GM18520 (cell line): ENCODE measurements around the gene SNX20.

ENCODE experiments used
- ATAC-seq: cut with Tn5 transposase; IDR thresholded peaks from one replicate; pipeline ENCODE4 v1.9.1; 2021; ENCODE audit not compliant: unreplicated experiment

The SNX20 gene

DNA sequence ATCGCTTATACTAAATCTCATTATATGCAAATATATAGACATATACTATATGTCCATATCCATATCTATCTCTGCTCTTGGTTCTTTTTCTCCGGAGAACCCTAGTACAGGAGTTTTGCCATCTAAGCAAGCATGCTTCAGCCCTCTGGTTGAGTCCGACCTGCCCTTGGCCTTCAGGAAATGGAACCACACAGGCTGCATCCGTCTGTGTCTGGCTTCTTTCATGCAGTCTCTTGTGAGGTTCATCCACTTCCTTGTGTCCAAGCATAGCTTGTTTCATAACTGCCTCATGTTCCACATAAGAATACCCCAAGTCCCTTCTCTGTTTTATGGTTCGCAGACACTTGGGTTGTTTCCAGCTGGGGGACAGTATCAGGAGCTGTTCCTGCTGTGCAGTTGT is 16.8 kb downstream of the SNX20 start:
- no peak for ATAC-seq

DNA sequence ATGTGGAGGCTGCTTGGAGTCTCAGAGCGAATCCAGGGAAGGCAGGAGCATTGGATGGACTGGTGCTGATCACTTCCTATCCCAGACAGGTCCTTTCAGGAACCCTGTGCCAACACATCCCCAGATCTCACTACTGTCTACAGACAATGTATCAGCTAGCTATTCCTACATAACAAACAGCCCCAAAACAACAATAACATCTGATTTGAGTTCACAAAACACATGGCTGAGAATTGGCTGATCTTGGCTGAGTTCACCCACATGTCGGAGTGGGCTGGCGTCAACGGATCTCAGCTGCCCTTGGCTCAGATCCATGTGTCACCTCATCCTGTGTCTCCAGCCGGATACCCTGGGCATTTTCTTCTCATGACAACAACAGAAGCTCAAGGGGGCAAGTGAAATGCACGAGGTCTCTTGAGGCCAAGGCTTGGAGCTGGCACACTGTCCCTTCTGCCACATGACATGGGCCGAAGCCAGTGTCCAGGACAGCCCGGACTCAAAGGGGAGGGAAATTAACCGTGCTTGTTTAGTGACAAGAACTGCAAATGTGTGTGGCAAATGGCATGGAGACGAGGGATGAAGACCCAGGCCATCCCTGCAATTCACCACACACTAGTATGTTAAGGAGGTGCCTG is 18.7 kb downstream of the SNX20 start:
- no peak for ATAC-seq

DNA sequence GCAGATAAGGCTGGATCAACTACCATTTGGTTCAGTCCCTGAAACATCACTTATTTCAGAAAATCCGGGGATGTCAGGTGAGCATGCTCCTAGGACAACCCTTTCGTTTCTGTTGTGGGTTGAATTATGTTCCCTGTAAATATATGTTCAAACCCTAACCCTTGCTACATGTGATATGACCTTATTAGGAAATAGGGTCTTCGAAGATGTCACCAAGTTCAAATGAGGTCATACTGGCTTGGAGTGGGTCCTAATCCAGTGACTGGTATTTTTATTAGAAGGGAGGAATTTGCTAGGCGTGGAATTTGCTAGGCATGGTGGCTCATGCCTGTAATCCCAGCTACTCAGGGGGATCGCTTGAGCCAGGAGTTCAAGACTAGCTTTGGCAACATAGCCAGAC is 21.3 kb downstream of the SNX20 start:
- ATAC-seq: no peak

DNA sequence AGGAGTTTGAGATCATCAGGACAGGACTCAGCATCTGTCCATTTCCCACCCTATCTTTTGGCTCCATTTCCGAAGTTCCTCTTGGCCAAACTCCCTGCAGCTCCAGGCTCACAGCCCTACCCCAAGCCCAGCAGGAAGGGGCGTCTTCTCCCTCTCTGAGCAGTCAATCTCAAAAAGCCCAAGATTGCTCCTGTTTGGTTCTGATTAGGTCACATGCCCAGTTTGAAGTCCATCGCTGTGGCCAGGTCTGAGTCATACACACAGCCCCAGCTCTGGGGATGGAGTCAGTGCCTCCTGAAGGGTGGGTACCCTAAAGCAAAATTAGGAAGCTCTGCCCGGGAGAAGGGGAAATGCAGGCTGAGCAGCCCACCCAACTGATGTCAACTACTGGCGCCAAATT is 23.9 kb downstream of the SNX20 start:
- no peak for ATAC-seq

DNA sequence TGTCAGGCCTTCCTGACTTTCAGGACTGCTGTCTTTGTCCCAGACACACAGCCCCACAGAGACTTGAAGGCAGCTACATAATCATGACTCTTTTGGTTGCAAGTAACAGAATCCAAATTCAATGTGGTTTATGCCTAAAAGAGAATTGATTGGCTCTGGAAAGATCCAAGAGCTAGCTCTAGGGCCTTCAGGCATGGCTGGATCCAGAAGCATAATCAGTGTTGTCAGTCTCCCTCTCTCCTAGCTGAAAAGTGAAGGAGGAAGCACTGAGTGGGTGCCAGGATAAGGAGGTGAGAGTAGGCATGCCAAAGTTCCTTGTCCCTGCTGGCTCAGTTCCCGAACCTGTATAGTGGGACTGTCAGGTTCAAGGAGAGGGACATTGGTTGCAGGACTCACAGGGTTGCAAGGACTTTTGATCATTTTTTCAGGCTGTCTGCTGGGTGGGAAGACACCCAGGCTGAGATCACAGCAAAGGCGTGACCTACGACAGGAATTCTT is 25.5 kb downstream of the SNX20 start:
- ATAC-seq: no peak

DNA sequence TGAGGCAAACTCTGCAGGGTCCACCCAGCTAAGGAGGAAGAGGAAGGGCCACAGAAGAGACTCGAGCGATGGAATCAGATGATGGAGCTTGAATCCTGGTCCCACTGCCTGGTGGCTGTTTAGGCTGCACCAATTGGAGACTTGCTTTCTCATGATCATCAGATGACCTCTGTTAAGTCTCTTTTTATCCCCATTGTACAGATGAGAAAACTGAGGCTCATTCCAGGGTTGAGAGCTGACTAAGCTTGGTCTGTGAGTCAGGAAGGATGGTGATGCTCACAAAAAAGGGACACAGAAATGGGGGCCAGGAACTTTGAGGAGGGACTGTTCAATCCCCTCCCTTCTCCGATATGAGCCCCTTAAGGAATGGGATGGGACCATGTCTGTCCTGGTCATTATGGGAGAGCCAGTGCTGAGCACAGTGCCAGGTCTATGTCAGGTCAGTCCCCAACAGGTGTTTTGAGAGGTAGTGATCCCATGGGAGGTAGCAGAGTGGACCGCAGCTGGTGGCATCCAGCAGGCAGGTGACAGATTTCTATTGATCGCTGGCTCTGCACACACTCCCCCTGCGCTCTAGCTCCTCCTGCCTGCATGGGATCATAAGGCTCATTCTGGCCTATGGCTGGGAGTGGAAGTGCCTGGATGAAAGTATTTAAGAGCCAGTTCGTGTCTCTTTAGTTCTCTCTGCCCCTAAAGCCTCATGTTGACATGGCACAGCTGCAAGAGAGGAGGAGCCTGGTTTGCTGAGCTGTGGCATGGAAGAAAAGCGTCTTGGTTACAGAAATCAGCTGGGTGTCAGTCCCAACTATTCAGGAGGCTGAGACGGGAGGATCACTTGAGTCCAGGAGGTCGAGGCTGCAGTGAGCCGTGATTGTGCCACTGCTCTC is 27.2 kb downstream of the SNX20 start:
- ATAC-seq: no peak

DNA sequence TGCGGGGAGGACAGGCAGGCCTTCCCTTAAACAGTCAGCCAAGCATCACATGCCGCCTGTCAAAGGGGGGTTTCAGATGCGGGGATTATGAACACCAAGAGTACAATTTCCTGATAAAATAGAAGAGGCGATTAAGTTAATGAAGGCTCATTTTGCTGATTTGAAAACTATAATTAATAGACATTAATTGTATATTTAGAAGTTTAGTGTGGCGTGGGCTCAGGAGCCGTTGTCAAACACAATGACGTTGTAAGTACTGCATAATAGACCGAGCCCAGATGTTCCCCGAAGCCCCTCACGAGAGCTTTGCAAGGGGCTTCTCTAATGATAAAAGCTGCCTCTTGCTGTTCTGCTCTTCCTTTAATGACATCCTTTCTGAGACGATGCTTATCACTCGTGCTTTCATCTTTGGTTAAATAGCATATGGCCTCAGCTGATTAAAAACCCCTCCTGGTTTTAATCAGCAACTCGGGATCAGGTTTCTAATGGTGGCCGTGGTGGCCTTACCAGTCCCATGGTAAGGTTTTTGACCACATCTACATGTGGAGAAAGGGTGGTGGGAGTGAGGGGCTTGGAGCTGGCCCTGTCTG is 28.2 kb downstream of the SNX20 start:
- no peak for ATAC-seq

DNA sequence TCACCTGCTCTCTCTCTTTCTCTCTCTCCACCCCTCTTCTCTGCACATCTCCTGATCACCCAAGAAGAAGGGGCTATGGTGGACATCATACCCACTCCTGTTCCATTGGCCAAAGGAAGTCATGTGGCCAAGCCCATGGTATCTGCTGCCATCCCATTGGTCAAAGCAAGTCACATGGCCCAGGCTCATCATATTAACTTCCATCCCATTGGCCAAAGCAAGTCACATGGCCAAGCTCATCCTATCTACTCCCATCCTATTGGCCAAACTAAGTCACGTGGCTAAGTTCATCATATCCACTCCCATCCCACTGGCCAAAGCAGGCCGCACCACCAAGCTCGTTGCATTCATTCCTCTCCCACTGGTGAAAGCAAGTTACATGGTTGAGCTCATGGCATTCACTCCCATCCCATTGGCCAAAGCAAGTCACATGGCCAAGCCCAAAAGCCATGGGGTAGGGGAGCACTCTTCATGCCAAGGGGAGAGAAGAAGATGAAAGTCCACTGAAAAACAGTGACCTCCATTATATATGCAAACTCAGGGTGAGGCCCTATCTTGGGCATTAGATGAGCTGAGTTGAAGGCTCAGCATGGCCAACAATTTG is 29.2 kb downstream of the SNX20 start:
- no peak for ATAC-seq

DNA sequence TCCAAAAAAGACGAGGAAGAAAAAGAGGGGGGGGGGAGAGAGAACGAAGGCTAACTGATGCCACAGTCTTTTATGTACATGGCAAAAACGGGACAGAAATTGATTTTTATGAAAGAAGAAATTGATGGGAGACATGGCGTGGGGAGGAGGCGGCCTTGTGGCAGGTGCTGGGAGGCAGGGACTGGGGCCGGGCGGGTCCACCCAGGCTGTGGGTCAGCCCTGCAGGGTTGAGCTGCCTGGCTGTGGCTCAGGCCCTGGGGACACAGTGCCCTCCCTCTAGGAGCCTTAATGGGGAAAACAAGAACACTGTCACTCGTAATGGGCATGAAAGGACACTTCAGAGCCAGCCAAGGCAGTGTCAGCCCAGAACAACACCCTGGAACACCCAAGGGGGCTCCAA is 34.8 kb downstream of the SNX20 start:
- no peak for ATAC-seq

DNA sequence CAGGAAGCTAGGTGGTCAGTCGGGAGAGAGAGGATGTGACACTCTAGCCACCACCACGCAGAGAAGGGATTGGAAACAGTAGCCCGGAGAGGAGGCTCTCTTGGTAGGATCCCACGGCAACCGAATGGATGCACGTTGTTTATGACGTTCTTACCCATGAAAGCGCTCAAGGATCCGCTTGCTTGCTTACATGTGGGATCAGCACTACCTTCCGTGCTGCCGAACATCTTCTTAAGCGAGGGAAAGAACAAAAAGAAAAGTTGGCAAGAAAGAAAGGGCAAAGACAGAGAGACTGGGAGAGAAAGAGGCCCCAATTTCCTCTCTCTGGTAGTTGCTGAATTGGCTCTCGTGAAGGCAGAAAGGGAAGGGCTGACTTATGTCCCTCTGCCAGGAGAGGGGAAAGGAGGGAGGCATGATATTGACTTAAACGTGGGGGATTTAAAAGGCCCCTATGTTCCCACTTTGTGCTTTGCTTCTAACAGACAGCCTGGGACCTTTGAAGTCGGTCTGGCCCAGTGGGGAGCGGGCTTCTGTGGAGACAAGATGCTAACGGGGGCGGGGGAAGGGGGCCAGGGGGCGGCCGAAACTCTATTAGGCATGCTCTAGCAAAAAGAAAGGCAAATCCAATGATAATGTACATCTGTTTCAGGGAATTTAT is 35.4 kb downstream of the SNX20 start:
- no peak for ATAC-seq

DNA sequence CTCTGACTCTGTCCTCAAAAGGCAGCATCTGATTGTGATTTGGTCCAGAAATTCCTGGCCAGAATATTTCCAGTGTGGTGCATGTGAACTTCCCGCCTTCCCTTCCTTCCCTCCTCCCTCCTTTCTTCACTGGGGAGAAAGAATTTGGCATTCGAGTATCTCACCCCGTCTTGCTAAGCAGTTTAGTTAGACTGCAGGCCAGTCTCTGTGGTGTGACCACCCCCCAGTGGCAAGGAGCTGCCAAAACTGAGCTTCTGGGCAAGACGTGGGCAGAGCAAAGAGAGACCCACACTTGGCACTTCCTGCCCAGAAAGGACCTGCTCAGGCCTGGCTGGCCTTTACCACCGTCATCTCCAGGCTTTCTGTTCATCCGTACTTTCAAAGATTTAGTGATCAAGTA is 36.4 kb downstream of the SNX20 start:
- no peak for ATAC-seq

DNA sequence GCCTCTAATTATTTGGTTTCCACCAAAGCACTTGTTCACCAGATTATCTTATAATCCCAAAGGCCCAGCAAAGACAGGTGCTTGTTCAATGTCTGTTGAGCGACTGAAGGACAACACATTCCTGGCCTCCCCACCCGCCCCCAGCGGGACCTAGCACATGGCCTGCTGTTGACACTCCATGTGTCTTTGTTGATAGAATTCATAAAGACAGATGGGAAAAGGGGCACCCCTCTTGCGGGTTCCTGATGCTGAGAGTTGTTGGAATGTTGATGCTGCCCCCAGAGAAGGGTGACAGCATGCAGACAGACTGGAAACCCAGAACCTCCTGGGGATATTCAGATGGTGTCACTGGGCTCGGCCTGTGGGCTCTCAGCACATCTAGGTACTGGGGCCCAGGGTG is 36.9 kb downstream of the SNX20 start:
- no peak for ATAC-seq

DNA sequence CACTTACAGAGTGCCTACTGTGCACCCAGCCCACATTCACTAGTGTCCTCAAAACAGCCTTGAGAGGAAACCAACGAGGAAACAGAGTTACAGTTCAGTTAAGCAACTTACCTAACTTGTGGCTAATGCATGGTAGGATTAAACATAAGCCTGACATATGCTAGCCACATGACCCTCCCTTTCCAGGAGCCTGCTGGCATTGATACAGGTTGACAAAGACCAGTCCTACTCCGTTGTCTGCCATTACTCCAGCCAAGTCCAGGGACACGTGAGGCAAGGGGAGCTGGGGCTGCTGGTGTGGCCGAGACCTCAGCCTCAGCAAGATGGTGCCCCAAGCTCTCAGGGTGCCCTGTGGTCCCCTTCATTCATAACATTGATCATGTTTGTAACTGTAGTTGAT is 37.9 kb downstream of the SNX20 start:
- no peak for ATAC-seq

DNA sequence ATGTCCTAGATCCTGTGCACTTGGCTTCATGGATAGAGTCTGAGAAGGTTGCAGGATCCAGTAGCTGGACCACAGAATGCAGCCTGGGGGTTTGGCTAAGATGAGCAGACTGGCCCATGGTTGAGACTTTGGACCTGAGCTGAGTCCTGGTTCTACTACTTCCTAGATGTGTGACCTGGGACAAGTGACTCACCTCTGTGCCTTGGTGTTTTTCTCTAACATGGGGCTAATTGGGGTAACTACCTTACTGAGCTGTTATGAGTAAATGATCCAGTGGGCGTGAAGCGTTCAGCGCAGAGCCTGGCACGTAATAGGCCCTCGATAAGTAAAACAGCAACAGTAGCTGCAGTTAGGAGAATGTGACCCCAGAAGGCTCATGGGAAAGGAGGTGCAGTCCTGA is 38.8 kb downstream of the SNX20 start:
- ATAC-seq: no peak

DNA sequence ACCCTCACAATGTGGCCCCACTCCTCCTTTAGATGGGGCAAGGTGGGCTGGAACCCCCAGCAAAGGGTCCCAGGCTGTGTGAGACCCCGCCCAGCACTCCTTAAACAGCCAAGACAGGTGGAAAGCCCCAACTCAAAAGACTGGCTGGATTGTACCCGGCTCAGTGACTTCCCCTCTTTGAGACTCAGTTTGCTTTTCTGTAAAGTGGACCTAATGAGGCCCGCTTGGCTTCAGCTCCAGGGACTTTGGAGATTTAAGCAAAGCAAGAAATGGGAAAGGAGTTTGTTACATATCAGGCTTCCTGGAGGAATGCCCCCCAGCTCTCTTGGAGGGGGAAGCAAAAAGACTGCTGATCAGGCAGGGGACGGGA is 39.3 kb downstream of the SNX20 start:
- ATAC-seq: no peak

DNA sequence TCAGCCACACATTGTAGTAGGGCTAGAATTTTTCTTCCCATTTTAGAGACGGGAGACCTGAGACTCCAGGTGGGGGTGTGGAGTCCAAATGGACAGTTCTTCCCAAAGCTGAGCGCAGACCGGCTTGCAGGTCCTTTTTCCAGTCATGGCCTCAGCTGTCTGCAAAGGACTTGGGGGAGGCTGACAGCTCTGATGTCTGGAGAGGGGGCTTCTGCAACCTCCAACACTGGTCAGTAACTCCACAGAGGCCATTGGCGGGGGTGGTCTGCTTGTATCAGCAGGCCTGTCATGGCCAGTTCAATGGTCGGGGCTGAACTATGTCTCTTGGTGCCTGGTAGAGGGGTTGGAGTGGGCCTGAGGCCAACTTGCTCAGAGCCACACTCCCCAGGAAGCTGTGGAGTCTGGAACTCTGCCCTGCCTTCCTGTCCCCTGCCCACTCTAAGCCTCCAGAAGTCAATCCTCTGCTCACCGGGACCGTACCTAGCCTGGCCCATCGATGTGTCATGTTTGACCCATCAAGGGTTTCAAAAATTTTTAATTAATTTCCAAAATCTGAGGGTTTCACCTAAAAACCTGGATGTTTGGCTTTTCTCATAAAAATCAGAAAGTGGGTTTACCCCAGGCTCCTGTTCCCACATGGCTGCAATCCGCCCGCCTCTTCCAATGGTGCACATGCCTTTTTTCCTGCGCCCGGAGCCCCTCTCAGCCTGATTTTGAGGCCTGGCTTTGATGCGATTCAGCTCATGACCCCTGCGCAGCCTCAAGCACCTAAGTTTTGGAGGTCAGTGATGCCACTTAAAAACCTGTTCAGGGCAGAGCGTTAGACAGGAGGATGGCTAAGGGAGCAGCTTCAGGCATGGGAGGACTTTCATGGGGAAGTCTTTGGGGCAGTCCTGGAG is 39.9 kb downstream of the SNX20 start:
- ATAC-seq: no peak

DNA sequence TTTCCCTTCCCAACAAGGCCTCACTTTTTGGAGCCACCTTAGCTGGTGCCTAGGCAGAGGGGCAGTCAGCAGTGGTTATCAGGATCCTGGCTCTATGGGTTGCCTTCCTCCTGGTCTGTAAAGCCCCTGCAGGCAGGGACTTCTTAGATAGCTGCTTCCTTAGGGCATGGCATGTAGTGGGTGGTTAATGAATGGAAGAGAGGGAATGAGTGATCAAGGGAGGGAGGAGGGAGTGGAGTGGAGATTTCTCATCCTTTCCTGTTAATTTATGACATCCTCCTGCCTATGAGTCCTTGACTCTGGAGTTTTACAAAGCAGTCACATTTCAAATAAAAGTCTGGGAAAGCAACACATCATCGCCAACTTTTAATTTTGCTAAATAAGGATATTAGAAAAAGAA is 40.7 kb downstream of the SNX20 start:
- ATAC-seq: no peak

DNA sequence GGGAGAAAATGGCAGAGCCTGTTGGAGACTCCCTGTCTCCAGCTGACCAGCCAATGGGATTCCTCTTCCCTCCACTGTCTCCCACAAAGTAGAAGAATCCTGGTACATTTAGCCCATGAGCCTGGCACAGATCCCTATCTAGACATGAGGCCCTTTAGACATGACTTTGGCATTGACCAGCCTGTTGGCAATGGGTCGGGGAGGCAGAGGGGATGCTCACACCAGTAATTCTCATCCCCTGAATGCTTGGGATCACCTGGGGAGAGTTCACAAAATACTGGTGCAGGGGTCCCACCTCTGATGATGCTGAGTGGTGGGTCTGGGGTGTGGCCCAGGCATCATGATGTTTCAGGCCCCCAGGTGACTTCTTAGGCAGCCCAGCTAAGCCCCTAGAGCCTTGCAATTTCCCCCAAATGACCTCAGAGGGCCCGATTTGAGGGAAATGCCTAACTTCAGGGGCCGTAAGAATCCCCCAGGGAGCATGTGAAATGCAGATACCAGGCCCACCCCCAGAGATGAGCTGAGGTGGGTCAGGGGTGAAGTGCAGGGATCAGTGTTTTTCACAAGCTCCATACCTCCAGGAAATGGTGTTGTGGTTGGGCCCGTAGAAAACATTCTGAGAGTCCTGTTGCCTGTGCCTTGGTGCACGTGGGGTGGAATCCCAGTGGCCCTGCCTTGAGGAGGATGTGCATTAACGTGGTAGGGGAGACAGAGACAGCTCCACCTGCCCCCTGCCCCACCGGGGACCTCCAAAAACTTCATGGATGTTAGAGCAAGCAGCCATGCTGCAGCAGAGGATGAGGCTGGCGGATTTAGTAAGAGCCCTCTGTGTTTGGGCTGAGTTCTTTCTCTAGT is 42.1 kb downstream of the SNX20 start:
- ATAC-seq: no peak
